CD14-positive monocyte (primary cell): ENCODE data around the gene PTGS1. TPM values are rescaled to one million over a fixed set of nuclear protein-coding genes. Genes with fewer than 3 reads are reported as not detected.

Experiments used
- DNase-seq, 3 donors: peaks; one replicate each; pipeline ENCODE4 v3.0.0-alpha.2; 2011 to 2022
- H2AFZ ChIP-seq: 2 replicates; pipeline ENCODE4 v1.6.0; 2012; ENCODE audit warnings: mild to moderate bottlenecking, low read depth, low read length, inconsistent platforms; ENCODE audit not compliant: insufficient read depth, poor library complexity, severe bottlenecking
- H3K27ac ChIP-seq, 2 donors: 1 replicate in 1 of 2; 2 replicates in 1 of 2; pipeline ENCODE4 v1.5.1; 2012 to 2013; ENCODE audit warnings: low read length in 2 of 2, control low read depth in 1 of 2, inconsistent platforms in 1 of 2, low read depth in 1 of 2, mild to moderate bottlenecking in 1 of 2
- H3K27me3 ChIP-seq, 2 donors: one replicate each; pipeline versions ENCODE4 v1.6.0 to v1.6.1; 2011 to 2013; ENCODE audit warnings: low read length in 2 of 2; ENCODE audit not compliant: control insufficient read depth in 2 of 2, insufficient read depth in 2 of 2
- H3K36me3 ChIP-seq, 2 donors: replicated peaks in 1 of 2; 1 replicate in 1 of 2; 2 replicates in 1 of 2; pipeline versions ENCODE4 v1.5.1 to v1.6.1; 2012 to 2013; ENCODE audit warnings: low read length in 2 of 2, control low read depth in 1 of 2, inconsistent platforms in 1 of 2, mild to moderate bottlenecking in 1 of 2; ENCODE audit not compliant: insufficient read depth in 2 of 2, control insufficient read depth in 1 of 2
- H3K4me1 ChIP-seq, 2 donors: 1 replicate in 1 of 2; 2 replicates in 1 of 2; pipeline versions ENCODE4 v1.5.1 to v1.6.1; 2012 to 2013; ENCODE audit warnings: low read length in 2 of 2, control low read depth in 1 of 2, inconsistent platforms in 1 of 2, mild to moderate bottlenecking in 1 of 2, moderate library complexity in 1 of 2; ENCODE audit not compliant: insufficient read depth in 2 of 2, control insufficient read depth in 1 of 2
- H3K4me2 ChIP-seq: replicated peaks from 2 replicates; pipeline ENCODE3; 2012; ENCODE audit warnings: low read length, moderate library complexity, mild to moderate bottlenecking; ENCODE audit not compliant: poor library complexity, severe bottlenecking; ENCODE audit errors: extremely low read depth
- H3K4me3 ChIP-seq, 3 experiments: fragments of 200-600 bp in 1 of 3; sonication (generic) in 1 of 3; replicated peaks in 1 of 3; 1 replicate in 2 of 3; 2 replicates in 1 of 3; pipeline ENCODE4 v1.5.1; 2011 to 2013; ENCODE audit warnings: low read length in 3 of 3, mild to moderate bottlenecking in 3 of 3, control low read depth in 2 of 3, low read depth in 2 of 3, inconsistent platforms in 1 of 3, moderate library complexity in 1 of 3
- H3K79me2 ChIP-seq: 2 replicates; pipeline ENCODE4 v1.6.0; 2012; ENCODE audit warnings: mild to moderate bottlenecking, control low read depth, inconsistent platforms, low read length, moderate library complexity; ENCODE audit not compliant: insufficient read depth
- H3K9ac ChIP-seq: 2 replicates; pipeline ENCODE4 v1.6.0; 2017; ENCODE audit warnings: low read length, mild to moderate bottlenecking; ENCODE audit not compliant: insufficient read depth, poor library complexity, severe bottlenecking
- H3K9me3 ChIP-seq, 2 donors: replicated peaks in 1 of 2; 1 replicate in 1 of 2; 2 replicates in 1 of 2; pipeline versions ENCODE4 v1.5.1 to v1.6.1; 2012 to 2013; ENCODE audit warnings: low read length in 2 of 2, control low read depth in 1 of 2; ENCODE audit not compliant: control insufficient read depth in 1 of 2, insufficient read depth in 1 of 2
- H4K20me1 ChIP-seq: 2 replicates; pipeline ENCODE4 v1.6.0; 2012; ENCODE audit warnings: mild to moderate bottlenecking, low read length, control low read depth, moderate library complexity; ENCODE audit not compliant: insufficient read depth
- H3K27ac Mint-ChIP-seq, 7 donors: one replicate each; pipeline ENCODE4 v1.8.0; 2020; ENCODE audit warnings: mild to moderate bottlenecking in 7 of 7, mixed read lengths in 7 of 7, moderate library complexity in 6 of 7, inconsistent platforms in 2 of 7
- H3K27me3 Mint-ChIP-seq, 3 donors: one replicate each; pipeline ENCODE4 v1.8.0; 2021 to 2022; ENCODE audit warnings: low read depth in 3 of 3, mild to moderate bottlenecking in 3 of 3, mixed read lengths in 3 of 3, moderate library complexity in 3 of 3, inconsistent platforms in 1 of 3
- H3K36me3 Mint-ChIP-seq, 2 donors: one replicate each; pipeline ENCODE4 v1.8.0; 2020; ENCODE audit warnings: mixed read lengths in 2 of 2, inconsistent platforms in 1 of 2, mild to moderate bottlenecking in 1 of 2
- H3K4me1 Mint-ChIP-seq: one replicate; pipeline ENCODE4 v1.8.0; 2020; ENCODE audit warnings: mild to moderate bottlenecking, mixed read lengths
- H3K4me3 Mint-ChIP-seq, 2 donors: one replicate each; pipeline ENCODE4 v1.8.0; 2020; ENCODE audit warnings: mild to moderate bottlenecking in 2 of 2, mixed read lengths in 2 of 2, moderate library complexity in 1 of 2
- H3K9me3 Mint-ChIP-seq, 7 donors: one replicate each; pipeline ENCODE4 v1.8.0; 2020 to 2022; ENCODE audit warnings: mixed read lengths in 7 of 7, mild to moderate bottlenecking in 6 of 7, moderate library complexity in 6 of 7, inconsistent platforms in 2 of 7
- CTCF ChIP-seq: fragments of 200-600 bp; IDR thresholded peaks from one replicate; pipeline ENCODE4 v1.8.0; 2022; ENCODE audit warnings: antibody characterized with exemption, mild to moderate bottlenecking
- WGBS: methylation state at CpG from one replicate; pipeline ENCODE4 v1.1.5; 2013; ENCODE audit warnings: missing lambda C conversion rate; ENCODE audit not compliant: insufficient coverage; 5-methylcytosine and 5-hydroxymethylcytosine counted together
- intact Hi-C, 2 donors: fragments of 100-400 bp; cut with micrococcal nuclease; formaldehyde crosslinking; loops; one replicate each; pipeline versions ENCODE4 v1.15.0 to v1.15.1; 2023
- polyA plus RNA-seq, 3 donors: library from polyadenylated mRNA; depleted of rRNA in 1 of 3; unstranded in 2 of 3; stranded (reverse) in 1 of 3; fragments of 300-500 nt in 2 of 3; fragments of >200 nt in 1 of 3; fragmentation: Illumina TruSeq in 2 of 3; gene quantifications; 1 replicate in 2 of 3; 2 replicates in 1 of 3; pipeline ENCODE4 v1.2.3, GENCODE V29; 2012 to 2021

Gene PTGS1
- polyA plus RNA-seq, 3 donors = 17.9 to 27.8 (median 20.5) TPM

- intact Hi-C loops = no loop called here
- Mint-ChIP-seq H3K27me3 (peaks cover 0 to 2% (median 1%) of the 10 kb centered on the region in 3 donors), H3K9me3 (no peaks in the 10 kb centered on the region), H3K27ac (no peak overlapping the region), H3K4me3 (no peak overlapping the region), H3K4me1 (peaks cover 15% of the 10 kb centered on the region), H3K36me3 (peaks cover 72 to 79% of the 10 kb centered on the region in 2 donors)
- no peak for DNase-seq
- Histone ChIP-seq H3K4me1 (peaks cover 13% of the 10 kb centered on the region in 2 donors), H3K79me2 (no peaks in the 10 kb centered on the region), H3K9me3 (no peaks in the 10 kb centered on the region), H3K36me3 (peaks cover 60 to 65% of the 10 kb centered on the region in 2 donors), H3K4me2 (no peak overlapping the region), H3K9ac (no peak overlapping the region), H3K27ac (no peak overlapping the region), H3K4me3 (no peak overlapping the region), H4K20me1 (peaks cover 4% of the 10 kb centered on the region), H2AFZ (no peak overlapping the region), H3K27me3 (no peaks in the 10 kb centered on the region)
- no peak for TF ChIP-seq CTCF
- 97% methylated on average over 7 of the region's 8 CpGs for WGBS
These were observed 15.6 kb downstream of the PTGS1 start for GRCh38 chr9:122386311-122386872.

DNA sequence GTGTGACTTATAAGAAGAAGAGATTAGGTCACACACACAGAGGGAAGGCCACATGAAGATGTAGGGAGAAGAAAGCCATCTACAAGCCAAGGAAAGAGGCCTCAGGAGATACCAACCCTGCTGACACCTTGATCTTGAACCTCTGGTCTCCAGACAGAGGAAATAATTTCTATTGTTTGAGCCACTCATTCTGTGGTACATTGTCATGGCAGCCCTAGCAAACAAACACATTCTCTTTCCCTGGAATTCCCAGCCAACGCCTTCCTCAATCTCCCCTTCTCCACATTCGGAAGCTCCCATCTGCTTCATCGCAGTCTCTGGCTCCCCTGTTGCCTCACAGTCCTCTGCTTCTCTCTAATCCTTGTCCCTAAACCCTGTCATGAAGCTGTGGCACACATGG, 16.7 kb downstream of the PTGS1 start:
- H3K4me1 ChIP-seq = peaks cover 13% of the 10 kb centered on the region in 2 donors
- intact Hi-C loops = no loop called here
- WGBS = 100% methylated on average over 3 of the region's 3 CpGs
- Mint-ChIP-seq H3K4me1 (peaks cover 15% of the 10 kb centered on the region), H3K27ac (peak overlapping the region in 2 of 7 donors; percentile 12 to 21), H3K27me3 (peaks cover 0 to 2% (median 1%) of the 10 kb centered on the region in 3 donors), H3K36me3 (peaks cover 77 to 85% of the 10 kb centered on the region in 2 donors), H3K9me3 (no peaks in the 10 kb centered on the region), H3K4me3 (no peak overlapping the region)
- no peak overlapping the region for H3K27ac ChIP-seq
- H3K27me3 ChIP-seq = no peaks in the 10 kb centered on the region
- peaks cover 60 to 69% of the 10 kb centered on the region in 2 donors for H3K36me3 ChIP-seq
- H4K20me1 ChIP-seq = peaks cover 4% of the 10 kb centered on the region
- TF ChIP-seq CTCF = no peak
- H3K9ac ChIP-seq = no peak overlapping the region
- no peak overlapping the region for H3K4me3 ChIP-seq
- DNase-seq = no peak
- H3K9me3 ChIP-seq = no peaks in the 10 kb centered on the region
- H3K4me2 ChIP-seq = no peak overlapping the region
- no peak overlapping the region for H2AFZ ChIP-seq
- no peaks in the 10 kb centered on the region for H3K79me2 ChIP-seq
